Astrocyte of the spinal cord (primary cell): Measurements from ENCODE around the gene PEPD.

ENCODE experiments used
- DNase-seq: peaks from one replicate; pipeline ENCODE4 v3.0.0; 2011; ENCODE audit warnings: low read depth, low spot score
- H3K4me3 ChIP-seq: 2 replicates; pipeline ENCODE4 v1.5.1; 2011; ENCODE audit warnings: low read depth, mild to moderate bottlenecking, low read length, moderate library complexity
- CTCF ChIP-seq: IDR thresholded peaks from 2 replicates; pipeline ENCODE4 v1.5.1; 2012; ENCODE audit warnings: low read depth, mild to moderate bottlenecking, low read length, inconsistent platforms
- in situ Hi-C: cut with HindIII; loops from 2 replicates; pipeline ENCODE4 v1.10.0; 2017; ENCODE audit warnings: low sequenced_read_pairs

Gene PEPD

GRCh38 chr19:33462112-33462791, 59.3 kb downstream of the PEPD start:
- TF ChIP-seq CTCF, result no peak
- in situ Hi-C loops, result no loop called here
- no peak for DNase-seq
- no peak overlapping the region for H3K4me3 ChIP-seq

- in situ Hi-C loops, result no loop called here
- no peak for DNase-seq
- TF ChIP-seq CTCF, result no peak
- H3K4me3 ChIP-seq, result no peak overlapping the region
Measured at GRCh38 chr19:33461256-33462111, 60.1 kb downstream of the PEPD start.

- in situ Hi-C loops, result no loop called here
- DNase-seq, result no peak
- no peak for TF ChIP-seq CTCF
- no peak overlapping the region for H3K4me3 ChIP-seq
Measured at GRCh38 chr19:33460221-33460908, 61.2 kb downstream of the PEPD start.

GRCh38 chr19:33459222-33460090, 62.1 kb downstream of the PEPD start:
- TF ChIP-seq CTCF, result no peak
- no peak for DNase-seq
- in situ Hi-C loops, result no loop called here
- H3K4me3 ChIP-seq, result no peak overlapping the region

- in situ Hi-C loops, result no loop called here
- H3K4me3 ChIP-seq, result no peak overlapping the region
- TF ChIP-seq CTCF, result no peak
- DNase-seq, result no peak
Measured at GRCh38 chr19:33458807-33459206, 62.8 kb downstream of the PEPD start.

GRCh38 chr19:33458171-33458633, 63.4 kb downstream of the PEPD start:
- in situ Hi-C loops, result no loop called here

More at GRCh38 chr19:33458171-33458633, 63.4 kb downstream of the PEPD start:
- TF ChIP-seq CTCF, result no peak
- no peak for DNase-seq
- no peak overlapping the region for H3K4me3 ChIP-seq
